BLaER1 treated with 17β-estradiol and CSF1 and Interleukin-3, amounts not matched to agents 10 nM and 100 nM (cell line): ENCODE results near the gene ZBTB40.
A peak's percentile ranks its signal among the peaks of the same experiment; 100 is the strongest.

ENCODE experiments used
- H3K27ac ChIP-seq, 11 experiments: shearing (Covaris generic); formaldehyde crosslinking; 2 replicates each; pipeline ENCODE4 v1.8.1; 2022
- H3K27me3 ChIP-seq, 11 experiments: shearing (Covaris generic); formaldehyde crosslinking; 2 replicates each; pipeline ENCODE4 v1.8.1; 2022
- H3K36me3 ChIP-seq, 11 experiments: shearing (Covaris generic); formaldehyde crosslinking; 2 replicates each; pipeline ENCODE4 v1.8.1; 2022
- H3K4me1 ChIP-seq, 10 experiments: shearing (Covaris generic); formaldehyde crosslinking; 2 replicates each; pipeline ENCODE4 v1.8.1; 2022
- H3K4me2 ChIP-seq, 11 experiments: shearing (Covaris generic); formaldehyde crosslinking; 2 replicates each; pipeline ENCODE4 v1.8.1; 2022
- H3K4me3 ChIP-seq, 10 experiments: shearing (Covaris generic); formaldehyde crosslinking; 2 replicates each; pipeline ENCODE4 v1.8.1; 2022
- H3K9ac ChIP-seq, 11 experiments: shearing (Covaris generic); formaldehyde crosslinking; 2 replicates each; pipeline ENCODE4 v1.8.1; 2022
- H3K9me3 ChIP-seq, 11 experiments: shearing (Covaris generic); formaldehyde crosslinking; replicated peaks in 1 of 11; 2 replicates each; pipeline ENCODE4 v1.8.1; 2022
- H4K20me1 ChIP-seq, 11 experiments: shearing (Covaris generic); formaldehyde crosslinking; 2 replicates each; pipeline ENCODE4 v1.8.1; 2022
- Cebpa-rat ChIP-seq, 11 experiments: shearing (Covaris generic); IDR thresholded peaks; 2 replicates each; pipeline ENCODE4 v1.8.1; 2022

ZBTB40 gene

GRCh38 chr1:22442212-22442894 lies 9.3 kb upstream of the ZBTB40 start:
- no peak overlapping the region for H3K27ac ChIP-seq
- H3K9me3 ChIP-seq, result peaks cover 26 to 54% (median 34%) of the 10 kb centered on the region in 11 experiments
- TF ChIP-seq Cebpa-rat (IDR thresholded peaks at IDR 0.05), result no peak
- H3K4me1 ChIP-seq, result no peaks in the 10 kb centered on the region
- H3K9ac ChIP-seq, result no peak overlapping the region
- no peak overlapping the region for H3K4me3 ChIP-seq
- H3K36me3 ChIP-seq, result peaks cover 0 to 4% (median 0%) of the 10 kb centered on the region in 11 experiments; a peak in 2 of 22 replicates
- no peak overlapping the region for H3K4me2 ChIP-seq
- no peaks in the 10 kb centered on the region for H3K27me3 ChIP-seq
- no peaks in the 10 kb centered on the region for H4K20me1 ChIP-seq

- Histone ChIP-seq H3K9me3 (peaks cover 26 to 48% (median 33%) of the 10 kb centered on the region in 11 experiments), H4K20me1 (no peaks in the 10 kb centered on the region), H3K4me2 (no peak overlapping the region), H3K9ac (no peak overlapping the region), H3K4me1 (no peaks in the 10 kb centered on the region), H3K4me3 (no peak overlapping the region), H3K27ac (no peak overlapping the region), H3K27me3 (no peaks in the 10 kb centered on the region), H3K36me3 (peaks cover 0 to 4% (median 0%) of the 10 kb centered on the region in 11 experiments; a peak in 2 of 22 replicates)
- TF ChIP-seq Cebpa-rat (IDR thresholded peaks at IDR 0.05), result no peak
Measured at GRCh38 chr1:22443332-22443731, 8.3 kb upstream of the ZBTB40 start.

- H4K20me1 ChIP-seq, result no peaks in the 10 kb centered on the region
- no peak overlapping the region for H3K4me3 ChIP-seq
- H3K4me2 ChIP-seq, result no peak overlapping the region
- H3K27ac ChIP-seq, result no peak overlapping the region
- H3K9me3 ChIP-seq, result peaks cover 17 to 33% (median 22%) of the 10 kb centered on the region in 11 experiments
- H3K36me3 ChIP-seq, result peaks cover 0 to 4% (median 0%) of the 10 kb centered on the region in 11 experiments; a peak in 1 of 22 replicates
- no peaks in the 10 kb centered on the region for H3K4me1 ChIP-seq
- no peaks in the 10 kb centered on the region for H3K27me3 ChIP-seq
- no peak overlapping the region for H3K9ac ChIP-seq
- TF ChIP-seq Cebpa-rat (IDR thresholded peaks at IDR 0.05), result no peak
Measured at GRCh38 chr1:22444856-22445255, 6.8 kb upstream of the ZBTB40 start.

GRCh38 chr1:22447621-22448111 lies 4.0 kb upstream of the ZBTB40 start:
- Histone ChIP-seq H3K4me1 (peaks cover 0 to 10% (median under 1%) of the 10 kb centered on the region in 10 experiments; a peak in 12 of 20 replicates), H3K27ac (no peak overlapping the region), H3K27me3 (no peaks in the 10 kb centered on the region), H3K9ac (no peak overlapping the region), H3K9me3 (peaks cover 0 to 13% (median 4%) of the 10 kb centered on the region in 11 experiments; a peak in 5 of 22 replicates), H3K36me3 (no peaks in the 10 kb centered on the region), H3K4me3 (no peak overlapping the region), H4K20me1 (no peaks in the 10 kb centered on the region; a peak in 1 of 22 replicates), H3K4me2 (no peak overlapping the region)
- TF ChIP-seq Cebpa-rat (IDR thresholded peaks at IDR 0.05), result no peak

GRCh38 chr1:22449636-22450035 lies 2.0 kb upstream of the ZBTB40 start:
- Histone ChIP-seq H3K9me3 (peaks cover 0 to 6% (median under 1%) of the 10 kb centered on the region in 11 experiments; a peak in 3 of 22 replicates), H3K4me3 (no peak overlapping the region), H3K4me1 (peaks cover 8 to 30% (median 11%) of the 10 kb centered on the region in 10 experiments), H4K20me1 (peaks cover 0 to 19% (median 0%) of the 10 kb centered on the region in 11 experiments; a peak in 5 of 22 replicates), H3K9ac (no peak overlapping the region), H3K4me2 (no peak overlapping the region), H3K27ac (no peak overlapping the region), H3K27me3 (no peaks in the 10 kb centered on the region), H3K36me3 (peaks cover 0 to 11% (median 0%) of the 10 kb centered on the region in 11 experiments; a peak in 2 of 22 replicates)
- no peak for TF ChIP-seq Cebpa-rat (IDR thresholded peaks at IDR 0.05)

GRCh38 chr1:22450351-22451021 lies 1.2 kb upstream of the ZBTB40 start:
- Histone ChIP-seq H3K27me3 (no peaks in the 10 kb centered on the region), H3K4me3 (no peak overlapping the region), H3K9me3 (peaks cover 0 to 4% (median 0%) of the 10 kb centered on the region in 11 experiments; a peak in 1 of 22 replicates), H3K36me3 (peaks cover 0 to 12% (median 0%) of the 10 kb centered on the region in 11 experiments; a peak in 3 of 22 replicates), H3K4me1 (peaks cover 8 to 32% (median 11%) of the 10 kb centered on the region in 10 experiments), H3K4me2 (no peak overlapping the region), H3K27ac (peak overlapping the region in 2 of 11 experiments; percentile 94; a peak in 1 of 22 replicates), H4K20me1 (peaks cover 0 to 27% (median 2%) of the 10 kb centered on the region in 11 experiments; a peak in 8 of 22 replicates), H3K9ac (no peak overlapping the region)
- no peak for TF ChIP-seq Cebpa-rat (IDR thresholded peaks at IDR 0.05)

- H3K27me3 ChIP-seq, result no peaks in the 10 kb centered on the region
- H3K27ac ChIP-seq, result peak overlapping the region; percentile 86 to 95 (median 91)
- H3K4me1 ChIP-seq, result peaks cover 8 to 32% (median 11%) of the 10 kb centered on the region in 10 experiments
- H4K20me1 ChIP-seq, result peaks cover 0 to 48% (median 22%) of the 10 kb centered on the region in 11 experiments; a peak in 14 of 22 replicates
- H3K9me3 ChIP-seq, result peaks cover 0 to 4% (median 0%) of the 10 kb centered on the region in 11 experiments; a peak in 1 of 22 replicates
- H3K36me3 ChIP-seq, result peaks cover 0 to 12% (median under 1%) of the 10 kb centered on the region in 11 experiments; a peak in 5 of 22 replicates
- H3K4me2 ChIP-seq, result peak overlapping the region; percentile 74 to 91 (median 84)
- H3K9ac ChIP-seq, result peak overlapping the region; percentile 86 to 94 (median 94)
- H3K4me3 ChIP-seq, result peak overlapping the region; percentile 82 to 97 (median 90)
- no peak for TF ChIP-seq Cebpa-rat (IDR thresholded peaks at IDR 0.05)
Measured at GRCh38 chr1:22452481-22452957, 868 bp downstream of the ZBTB40 start.

- H3K36me3 ChIP-seq, result peaks cover 0 to 14% (median 7%) of the 10 kb centered on the region in 11 experiments; a peak in 9 of 22 replicates
- peak overlapping the region; percentile 86 to 94 (median 94); a peak in 19 of 22 replicates for H3K9ac ChIP-seq
- H4K20me1 ChIP-seq, result peaks cover 4 to 54% (median 28%) of the 10 kb centered on the region in 11 experiments; a peak in 16 of 22 replicates
- H3K27me3 ChIP-seq, result no peaks in the 10 kb centered on the region
- no peak for TF ChIP-seq Cebpa-rat (IDR thresholded peaks at IDR 0.05)
- H3K27ac ChIP-seq, result peak overlapping the region in 4 of 11 experiments; percentile 91 to 95 (median 92); a peak in 2 of 22 replicates
- peak overlapping the region; percentile 82 to 97 (median 90); a peak in 15 of 20 replicates for H3K4me3 ChIP-seq
- H3K4me2 ChIP-seq, result peak overlapping the region; percentile 74 to 91 (median 84)
- H3K4me1 ChIP-seq, result peaks cover 8 to 32% (median 11%) of the 10 kb centered on the region in 10 experiments
- H3K9me3 ChIP-seq, result peaks cover 0 to 4% (median 0%) of the 10 kb centered on the region in 11 experiments; a peak in 1 of 22 replicates
Measured at GRCh38 chr1:22453181-22453580, 1.5 kb downstream of the ZBTB40 start.
